Measurements from ENCODE around the gene RGP1.

RGP1 gene

DNA sequence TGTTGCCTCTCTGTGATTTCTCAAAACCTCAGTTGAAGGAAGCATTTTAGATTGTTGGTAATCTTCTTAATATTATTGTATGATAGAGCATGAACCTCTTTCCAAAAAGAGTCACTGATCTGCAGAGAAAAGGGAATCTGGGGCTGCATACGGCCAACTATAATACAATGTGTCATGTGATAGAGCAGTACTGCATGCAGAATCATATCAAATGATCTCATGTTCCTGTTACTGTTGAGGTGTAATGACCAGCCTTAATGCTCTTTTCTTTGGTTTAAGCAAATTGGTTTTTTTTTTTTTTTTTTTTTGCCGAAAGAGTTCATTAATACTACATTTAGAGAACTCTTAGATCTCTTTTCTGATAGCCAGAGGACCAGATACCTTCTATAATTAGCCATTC lies 17.9 kb downstream of the RGP1 start:
- no peak for DNase-seq (ENCODE audit: low read depth)
- TF ChIP-seq, protein P1, sequence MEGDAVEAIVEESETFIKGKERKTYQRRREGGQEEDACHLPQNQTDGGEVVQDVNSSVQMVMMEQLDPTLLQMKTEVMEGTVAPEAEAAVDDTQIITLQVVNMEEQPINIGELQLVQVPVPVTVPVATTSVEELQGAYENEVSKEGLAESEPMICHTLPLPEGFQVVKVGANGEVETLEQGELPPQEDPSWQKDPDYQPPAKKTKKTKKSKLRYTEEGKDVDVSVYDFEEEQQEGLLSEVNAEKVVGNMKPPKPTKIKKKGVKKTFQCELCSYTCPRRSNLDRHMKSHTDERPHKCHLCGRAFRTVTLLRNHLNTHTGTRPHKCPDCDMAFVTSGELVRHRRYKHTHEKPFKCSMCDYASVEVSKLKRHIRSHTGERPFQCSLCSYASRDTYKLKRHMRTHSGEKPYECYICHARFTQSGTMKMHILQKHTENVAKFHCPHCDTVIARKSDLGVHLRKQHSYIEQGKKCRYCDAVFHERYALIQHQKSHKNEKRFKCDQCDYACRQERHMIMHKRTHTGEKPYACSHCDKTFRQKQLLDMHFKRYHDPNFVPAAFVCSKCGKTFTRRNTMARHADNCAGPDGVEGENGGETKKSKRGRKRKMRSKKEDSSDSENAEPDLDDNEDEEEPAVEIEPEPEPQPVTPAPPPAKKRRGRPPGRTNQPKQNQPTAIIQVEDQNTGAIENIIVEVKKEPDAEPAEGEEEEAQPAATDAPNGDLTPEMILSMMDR (IDR thresholded peaks at IDR 0.05; ENCODE audit: low read depth, low read length, missing control alignments): no peak
- H3K4me3 ChIP-seq (ENCODE audit: low read depth, low read length): no peak overlapping the region

DNA sequence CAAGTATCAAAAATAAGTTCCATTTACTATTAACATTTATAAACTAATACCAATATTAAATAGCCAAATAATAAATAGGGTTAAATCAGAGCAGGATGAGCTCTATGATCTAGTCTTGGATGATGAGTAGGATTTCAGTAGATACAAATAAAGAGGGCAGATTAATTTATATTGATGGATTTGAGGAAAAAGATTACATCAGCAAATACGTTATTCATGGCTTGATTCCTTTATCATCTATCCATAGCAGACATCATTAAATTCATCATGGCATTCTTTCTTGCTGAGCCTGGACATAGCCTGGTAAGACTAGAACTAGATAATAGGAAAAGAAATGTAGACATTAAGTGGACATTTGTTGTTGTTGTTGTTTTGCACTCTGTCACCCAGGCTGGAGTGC lies 18.4 kb downstream of the RGP1 start:
- no peak overlapping the region for H3K4me3 ChIP-seq (ENCODE audit: low read depth, low read length)
- TF ChIP-seq, protein P1 (IDR thresholded peaks at IDR 0.05; ENCODE audit: low read depth, low read length, missing control alignments): no peak
- no peak for DNase-seq (ENCODE audit: low read depth)

DNA sequence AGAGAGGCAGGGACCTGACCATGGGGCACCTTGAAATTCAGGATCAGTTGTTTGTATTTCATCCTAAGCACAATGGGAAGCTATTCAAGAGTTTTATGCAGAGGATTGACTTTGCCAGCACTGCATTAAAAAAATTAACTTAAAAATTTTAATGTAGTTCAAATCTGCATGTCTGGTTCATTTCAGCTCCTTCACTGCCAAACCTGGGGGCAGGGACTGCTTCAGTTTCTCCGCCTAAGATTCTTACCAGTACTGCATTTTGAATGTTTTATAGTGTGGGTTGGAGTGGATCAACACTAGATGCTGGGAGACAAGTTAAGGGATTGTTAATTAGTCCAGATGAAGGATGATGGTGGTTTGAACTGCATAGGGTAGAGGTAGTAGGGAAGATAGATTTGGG lies 20.7 kb downstream of the RGP1 start:
- TF ChIP-seq, protein P1 (IDR thresholded peaks at IDR 0.05; ENCODE audit: low read depth, low read length, missing control alignments): no peak
- DNase-seq (ENCODE audit: low read depth): no peak
- H3K4me3 ChIP-seq (ENCODE audit: low read depth, low read length): no peak overlapping the region

DNA sequence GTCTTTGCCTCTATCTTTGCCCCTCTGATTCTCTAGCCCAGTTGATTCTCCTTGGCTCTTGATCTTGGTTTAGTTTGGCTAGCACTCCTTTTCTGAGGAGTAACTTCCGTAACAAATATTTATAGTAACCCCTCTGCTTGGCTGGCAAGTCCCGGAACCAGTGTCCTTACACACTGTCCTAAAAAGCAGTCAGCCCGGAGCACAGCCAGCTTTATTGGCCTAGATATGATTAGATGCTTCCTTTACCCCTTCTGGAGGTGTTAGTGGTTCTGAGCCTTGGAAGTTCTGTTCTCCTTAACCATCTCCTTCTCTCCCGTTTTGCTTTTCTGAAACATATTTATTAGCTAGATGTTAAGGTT lies 22.0 kb downstream of the RGP1 start:
- TF ChIP-seq, protein P1 (IDR thresholded peaks at IDR 0.05; ENCODE audit: low read depth, low read length, missing control alignments): no peak
- no peak overlapping the region for H3K4me3 ChIP-seq (ENCODE audit: low read depth, low read length)
- no peak for DNase-seq (ENCODE audit: low read depth)

DNA sequence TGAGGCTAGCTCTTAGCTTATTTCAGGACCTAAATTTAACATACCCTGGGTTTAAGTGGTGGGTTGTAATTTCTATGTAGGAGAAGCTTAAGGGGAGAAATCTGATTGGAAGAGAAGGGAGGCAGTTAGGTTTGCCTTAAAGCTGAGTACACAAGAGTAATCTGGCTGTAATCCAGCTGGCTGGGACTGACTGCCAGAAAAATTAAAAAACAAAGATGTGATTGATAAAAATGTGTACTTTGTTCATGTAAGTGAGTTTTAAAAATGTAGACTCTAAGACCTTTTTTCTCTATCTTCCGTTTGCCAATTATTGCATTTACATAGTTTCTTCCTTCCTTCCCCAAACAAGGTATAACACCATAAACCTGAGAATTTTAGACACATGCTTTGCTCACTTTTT lies 22.4 kb downstream of the RGP1 start:
- H3K4me3 ChIP-seq (ENCODE audit: low read depth, low read length): no peak overlapping the region
- DNase-seq (ENCODE audit: low read depth): no peak
- TF ChIP-seq, protein P1 (IDR thresholded peaks at IDR 0.05; ENCODE audit: low read depth, low read length, missing control alignments): no peak

DNA sequence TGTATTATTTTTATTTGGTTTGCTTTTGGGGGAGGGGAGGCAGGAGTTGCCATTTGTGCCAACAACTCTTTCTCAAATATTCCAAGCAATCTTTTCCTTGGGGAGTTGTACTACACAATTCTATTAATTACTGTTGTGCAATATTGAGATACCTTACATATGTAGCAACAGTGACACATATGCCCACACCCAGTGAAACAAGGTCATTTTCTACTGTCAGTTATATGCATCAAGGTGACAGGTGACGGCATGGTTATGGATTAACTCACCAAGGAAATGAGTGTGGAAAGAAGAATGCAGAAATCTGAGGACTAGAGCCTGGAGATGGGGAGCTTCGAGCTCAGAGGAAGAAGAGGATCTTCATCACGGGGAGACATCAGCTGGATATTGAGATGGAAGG lies 22.9 kb downstream of the RGP1 start:
- TF ChIP-seq, protein P1 (IDR thresholded peaks at IDR 0.05; ENCODE audit: low read depth, low read length, missing control alignments): no peak
- no peak overlapping the region for H3K4me3 ChIP-seq (ENCODE audit: low read depth, low read length)
- DNase-seq (ENCODE audit: low read depth): no peak

DNA sequence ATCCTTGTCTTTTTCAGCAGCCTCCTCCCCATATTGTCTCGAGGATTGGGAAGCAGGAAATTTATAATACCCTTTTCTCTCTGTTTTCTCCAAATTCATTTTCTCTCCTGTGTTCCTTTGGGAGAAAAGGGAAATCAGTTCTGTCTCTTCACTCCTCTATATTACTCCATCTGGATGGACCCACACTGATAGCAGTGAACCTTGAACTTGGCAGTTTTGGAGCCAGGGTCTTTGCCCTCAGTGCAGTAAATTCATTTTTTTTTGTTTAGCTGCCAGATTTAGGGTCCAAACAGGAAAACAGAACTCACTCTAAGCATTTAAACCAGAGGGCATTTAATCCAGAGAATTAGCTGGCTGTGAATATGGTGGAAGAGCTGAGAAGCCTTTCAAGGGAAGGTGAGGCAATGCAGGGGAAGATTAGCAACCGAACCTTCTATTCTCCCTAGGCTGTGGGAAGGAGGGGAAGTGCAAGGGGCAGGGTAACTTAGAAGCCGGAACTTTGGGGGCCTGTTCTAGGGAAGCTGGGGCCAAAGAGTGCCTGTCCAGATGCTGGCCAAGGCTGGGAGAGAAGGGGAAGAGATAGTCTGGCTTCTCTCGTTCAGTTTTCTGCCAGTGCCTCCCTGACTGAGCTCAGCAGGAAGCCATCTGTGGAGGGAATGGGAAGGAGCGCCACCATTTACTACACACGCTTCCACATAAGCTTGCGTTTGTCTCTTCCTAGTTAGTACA lies 26.0 kb downstream of the RGP1 start:
- TF ChIP-seq, protein P1 (IDR thresholded peaks at IDR 0.05; ENCODE audit: low read depth, low read length, missing control alignments): no peak
- DNase-seq (ENCODE audit: low read depth): no peak
- no peak overlapping the region for H3K4me3 ChIP-seq (ENCODE audit: low read depth, low read length)

Data from GM12864 (cell line).